ENCODE results near the gene CA4.

CA4 gene

DNA sequence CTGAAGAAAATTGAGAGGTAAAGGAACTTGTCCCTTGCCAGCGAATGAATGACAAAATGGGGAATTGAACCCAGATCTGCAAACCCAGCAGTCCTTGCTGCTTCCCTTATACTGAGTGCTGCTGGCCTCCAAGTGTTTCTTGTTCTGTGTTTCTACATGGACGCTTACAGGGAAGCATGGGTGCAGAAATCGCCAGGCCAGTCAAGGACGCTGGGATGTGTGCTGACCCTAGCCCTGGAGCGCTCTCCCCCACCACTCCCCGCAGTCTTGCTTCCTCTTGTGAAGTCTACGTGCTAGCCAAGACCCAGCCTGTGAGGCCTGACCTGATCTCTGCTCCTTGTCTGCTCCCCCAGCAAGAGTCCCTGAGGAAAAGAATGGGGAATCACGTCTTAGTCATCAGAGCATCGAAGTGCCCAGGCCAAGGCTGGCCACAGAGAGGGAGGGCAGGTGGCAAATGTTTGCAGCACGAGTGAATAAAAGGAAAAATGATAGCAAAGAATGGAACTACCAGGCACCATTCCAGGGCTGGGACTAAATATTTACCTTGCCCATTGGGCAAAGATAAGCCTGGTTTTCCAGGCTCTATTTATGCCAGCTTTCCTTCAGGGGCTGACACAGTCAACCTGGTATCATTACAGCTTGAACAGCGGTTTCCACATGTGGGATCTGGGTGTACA, 17.4 kb downstream of the CA4 start:
- no peak overlapping the region for H2AFZ ChIP-seq (ENCODE audit: low read depth, low read length, severe bottlenecking)
- no peaks in the 10 kb centered on the region for H3K27me3 ChIP-seq (ENCODE audit: low read length)
- no peaks in the 10 kb centered on the region for H3K9me3 ChIP-seq (ENCODE audit: insufficient read depth, low read length)
- no peaks in the 10 kb centered on the region for H4K20me1 ChIP-seq (ENCODE audit: low read depth, low read length)
- no peaks in the 10 kb centered on the region for H3K9me2 ChIP-seq (replicated peaks; ENCODE audit: insufficient read depth, low read length)
- H3F3A ChIP-seq (ENCODE audit: insufficient read depth): no peaks in the 10 kb centered on the region
- no peak overlapping the region for H3K27ac ChIP-seq (ENCODE audit: low read depth, low read length)
- H3K36me3 ChIP-seq (ENCODE audit: low read length): no peaks in the 10 kb centered on the region
- H3K4me3 ChIP-seq (ENCODE audit: insufficient read depth, low read length, poor library complexity, severe bottlenecking): no peak overlapping the region
- no peak overlapping the region for H3K4me2 ChIP-seq (ENCODE audit: low read depth, low read length, poor library complexity, severe bottlenecking)
- H3K9ac ChIP-seq (ENCODE audit: low read length): no peak overlapping the region
- TF ChIP-seq, protein P1, sequence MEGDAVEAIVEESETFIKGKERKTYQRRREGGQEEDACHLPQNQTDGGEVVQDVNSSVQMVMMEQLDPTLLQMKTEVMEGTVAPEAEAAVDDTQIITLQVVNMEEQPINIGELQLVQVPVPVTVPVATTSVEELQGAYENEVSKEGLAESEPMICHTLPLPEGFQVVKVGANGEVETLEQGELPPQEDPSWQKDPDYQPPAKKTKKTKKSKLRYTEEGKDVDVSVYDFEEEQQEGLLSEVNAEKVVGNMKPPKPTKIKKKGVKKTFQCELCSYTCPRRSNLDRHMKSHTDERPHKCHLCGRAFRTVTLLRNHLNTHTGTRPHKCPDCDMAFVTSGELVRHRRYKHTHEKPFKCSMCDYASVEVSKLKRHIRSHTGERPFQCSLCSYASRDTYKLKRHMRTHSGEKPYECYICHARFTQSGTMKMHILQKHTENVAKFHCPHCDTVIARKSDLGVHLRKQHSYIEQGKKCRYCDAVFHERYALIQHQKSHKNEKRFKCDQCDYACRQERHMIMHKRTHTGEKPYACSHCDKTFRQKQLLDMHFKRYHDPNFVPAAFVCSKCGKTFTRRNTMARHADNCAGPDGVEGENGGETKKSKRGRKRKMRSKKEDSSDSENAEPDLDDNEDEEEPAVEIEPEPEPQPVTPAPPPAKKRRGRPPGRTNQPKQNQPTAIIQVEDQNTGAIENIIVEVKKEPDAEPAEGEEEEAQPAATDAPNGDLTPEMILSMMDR (IDR thresholded peaks at IDR 0.05; ENCODE audit: insufficient read depth, low read length, poor library complexity, severe bottlenecking): no peak
- TF ChIP-seq EZH2phosphoT487 (conservative IDR thresholded peaks at IDR 0.05; ENCODE audit: low read length): no peak
- H3K79me2 ChIP-seq (ENCODE audit: insufficient read depth, low read length): no peaks in the 10 kb centered on the region

GRCh38 chr17:60168654-60169053, 18.9 kb downstream of the CA4 start:
- Histone ChIP-seq H3K27me3 (ENCODE audit: low read length) (no peaks in the 10 kb centered on the region), H3K9ac (ENCODE audit: low read length) (no peak overlapping the region), H3K79me2 (ENCODE audit: insufficient read depth, low read length) (no peaks in the 10 kb centered on the region), H2AFZ (ENCODE audit: low read depth, low read length, severe bottlenecking) (no peak overlapping the region), H3K9me2 (replicated peaks; ENCODE audit: insufficient read depth, low read length) (no peaks in the 10 kb centered on the region), H3K9me3 (ENCODE audit: insufficient read depth, low read length) (no peaks in the 10 kb centered on the region), H3F3A (ENCODE audit: insufficient read depth) (no peaks in the 10 kb centered on the region), H3K4me2 (ENCODE audit: low read depth, low read length, poor library complexity, severe bottlenecking) (no peak overlapping the region), H3K27ac (ENCODE audit: low read depth, low read length) (no peak overlapping the region), H4K20me1 (ENCODE audit: low read depth, low read length) (no peaks in the 10 kb centered on the region), H3K4me3 (ENCODE audit: insufficient read depth, low read length, poor library complexity, severe bottlenecking) (no peak overlapping the region), H3K36me3 (ENCODE audit: low read length) (no peaks in the 10 kb centered on the region)
- TF ChIP-seq, protein P1 (IDR thresholded peaks at IDR 0.05; ENCODE audit: insufficient read depth, low read length, poor library complexity, severe bottlenecking): no peak
- no peak for TF ChIP-seq EZH2phosphoT487 (conservative IDR thresholded peaks at IDR 0.05; ENCODE audit: low read length)

DNA sequence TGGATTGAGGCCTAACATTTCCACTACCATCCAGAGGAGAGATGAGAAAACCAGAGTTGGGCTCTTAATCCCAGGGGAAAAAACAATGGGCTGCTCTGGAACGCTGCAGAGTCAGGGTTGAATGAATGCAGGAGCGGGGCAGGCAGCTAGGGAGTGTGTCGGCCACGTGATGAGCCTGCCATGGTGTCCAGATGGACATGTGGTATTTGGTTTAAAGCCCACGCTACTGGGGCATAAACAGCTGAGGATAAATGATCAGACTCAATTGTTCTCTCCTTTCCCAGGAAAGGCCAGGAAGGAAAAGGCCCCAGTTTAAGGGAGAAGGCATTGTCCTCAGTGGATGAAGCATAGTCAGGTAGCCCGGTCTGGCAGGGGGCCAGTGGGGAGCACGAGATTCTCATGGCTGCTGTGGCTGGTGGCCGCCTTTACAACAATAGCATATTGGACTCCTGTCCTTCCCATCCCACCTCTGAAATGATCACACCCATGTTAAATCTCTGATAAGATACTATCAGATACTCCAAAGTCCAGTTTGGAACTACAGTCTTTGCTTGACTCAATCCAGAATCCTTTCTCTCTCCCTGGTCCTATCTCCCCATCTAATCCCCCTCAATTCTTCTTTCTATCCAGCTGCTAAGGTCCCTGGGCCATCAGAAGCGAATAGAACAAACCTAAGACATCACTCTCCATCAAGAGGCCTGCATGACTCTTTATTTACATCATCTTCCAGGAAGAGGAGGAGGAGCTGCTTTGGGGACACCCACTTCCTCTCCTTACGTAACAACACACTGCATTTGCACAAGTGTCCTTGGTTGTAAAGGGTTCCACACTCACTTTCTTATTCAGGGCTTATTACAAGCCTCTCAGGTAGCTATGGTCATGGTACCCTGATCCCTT, 20.4 kb downstream of the CA4 start:
- no peaks in the 10 kb centered on the region for H3K79me2 ChIP-seq (ENCODE audit: insufficient read depth, low read length)
- H3K9ac ChIP-seq (ENCODE audit: low read length): no peak overlapping the region
- H3K27me3 ChIP-seq (ENCODE audit: low read length): no peaks in the 10 kb centered on the region
- H3K27ac ChIP-seq (ENCODE audit: low read depth, low read length): no peak overlapping the region
- H3F3A ChIP-seq (ENCODE audit: insufficient read depth): no peaks in the 10 kb centered on the region
- no peak for TF ChIP-seq EZH2phosphoT487 (conservative IDR thresholded peaks at IDR 0.05; ENCODE audit: low read length)
- TF ChIP-seq, protein P1 (IDR thresholded peaks at IDR 0.05; ENCODE audit: insufficient read depth, low read length, poor library complexity, severe bottlenecking): no peak
- no peaks in the 10 kb centered on the region for H3K9me3 ChIP-seq (ENCODE audit: insufficient read depth, low read length)
- H3K36me3 ChIP-seq (ENCODE audit: low read length): no peaks in the 10 kb centered on the region
- no peaks in the 10 kb centered on the region for H3K9me2 ChIP-seq (replicated peaks; ENCODE audit: insufficient read depth, low read length)
- no peaks in the 10 kb centered on the region for H4K20me1 ChIP-seq (ENCODE audit: low read depth, low read length)
- no peak overlapping the region for H3K4me2 ChIP-seq (ENCODE audit: low read depth, low read length, poor library complexity, severe bottlenecking)
- no peak overlapping the region for H3K4me3 ChIP-seq (ENCODE audit: insufficient read depth, low read length, poor library complexity, severe bottlenecking)
- no peak overlapping the region for H2AFZ ChIP-seq (ENCODE audit: low read depth, low read length, severe bottlenecking)

Data from SU-DHL-6 (cell line).